NCI-H510A treated with DMSO at 0.1 percent for 48 hours (cell line): ENCODE data around the gene GRK5.

Source experiments
- DNase-seq: peaks from one replicate; lab custom pipeline; 2025; lab: John Stamatoyannopoulos, UW

The GRK5 gene

DNA sequence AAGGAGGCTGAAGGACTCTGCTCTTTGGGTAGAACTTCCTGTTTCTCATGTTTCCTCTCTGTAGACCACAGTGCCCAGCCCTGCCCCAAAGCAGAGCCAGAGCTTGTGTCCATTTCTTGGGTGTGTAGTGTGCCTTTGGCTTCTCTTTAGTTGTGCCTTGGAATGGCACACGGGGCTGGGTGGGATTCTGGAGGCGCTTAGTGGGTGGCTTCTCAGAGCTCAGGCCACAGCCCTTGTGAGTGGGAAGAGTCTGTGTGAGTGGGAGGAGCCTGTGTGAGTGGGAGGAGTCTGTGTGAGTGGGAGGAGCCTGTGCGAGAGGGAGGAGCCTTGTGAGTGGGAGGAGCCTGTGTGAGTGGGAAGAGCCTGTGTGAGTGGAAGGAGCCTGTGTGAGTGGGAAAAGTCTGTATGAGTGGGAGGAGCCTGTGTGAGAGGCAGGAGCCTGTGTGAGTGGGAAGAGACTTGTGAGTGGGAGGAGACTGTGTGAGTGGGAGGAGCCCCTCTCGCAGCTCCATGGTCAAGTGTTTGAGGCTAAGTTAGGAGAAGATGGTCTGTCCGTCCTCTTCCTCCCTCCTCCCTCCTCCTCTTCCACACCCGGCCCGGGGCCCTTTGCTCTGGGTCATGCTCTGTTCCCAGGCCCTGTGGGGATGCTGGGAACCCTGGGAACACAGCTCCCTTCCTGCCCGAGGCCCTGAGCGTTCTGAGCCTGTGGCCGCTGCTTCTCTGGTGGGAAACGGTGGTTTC lies 153.0 kb downstream of the GRK5 start:
- DNase-seq = no peak

GRCh38 chr10:119361037-119361436 lies 153.7 kb downstream of the GRK5 start:
- DNase-seq = no peak

GRCh38 chr10:119362122-119362521 lies 154.8 kb downstream of the GRK5 start:
- no peak for DNase-seq

- no peak for DNase-seq
Observed at GRCh38 chr10:119364645-119365600, 157.6 kb downstream of the GRK5 start.

- DNase-seq = no peak
Observed at GRCh38 chr10:119365773-119366599, 158.6 kb downstream of the GRK5 start.

GRCh38 chr10:119367841-119368549 lies 160.6 kb downstream of the GRK5 start:
- no peak for DNase-seq

- no peak for DNase-seq
Observed at GRCh38 chr10:119368581-119368980, 161.2 kb downstream of the GRK5 start.

DNA sequence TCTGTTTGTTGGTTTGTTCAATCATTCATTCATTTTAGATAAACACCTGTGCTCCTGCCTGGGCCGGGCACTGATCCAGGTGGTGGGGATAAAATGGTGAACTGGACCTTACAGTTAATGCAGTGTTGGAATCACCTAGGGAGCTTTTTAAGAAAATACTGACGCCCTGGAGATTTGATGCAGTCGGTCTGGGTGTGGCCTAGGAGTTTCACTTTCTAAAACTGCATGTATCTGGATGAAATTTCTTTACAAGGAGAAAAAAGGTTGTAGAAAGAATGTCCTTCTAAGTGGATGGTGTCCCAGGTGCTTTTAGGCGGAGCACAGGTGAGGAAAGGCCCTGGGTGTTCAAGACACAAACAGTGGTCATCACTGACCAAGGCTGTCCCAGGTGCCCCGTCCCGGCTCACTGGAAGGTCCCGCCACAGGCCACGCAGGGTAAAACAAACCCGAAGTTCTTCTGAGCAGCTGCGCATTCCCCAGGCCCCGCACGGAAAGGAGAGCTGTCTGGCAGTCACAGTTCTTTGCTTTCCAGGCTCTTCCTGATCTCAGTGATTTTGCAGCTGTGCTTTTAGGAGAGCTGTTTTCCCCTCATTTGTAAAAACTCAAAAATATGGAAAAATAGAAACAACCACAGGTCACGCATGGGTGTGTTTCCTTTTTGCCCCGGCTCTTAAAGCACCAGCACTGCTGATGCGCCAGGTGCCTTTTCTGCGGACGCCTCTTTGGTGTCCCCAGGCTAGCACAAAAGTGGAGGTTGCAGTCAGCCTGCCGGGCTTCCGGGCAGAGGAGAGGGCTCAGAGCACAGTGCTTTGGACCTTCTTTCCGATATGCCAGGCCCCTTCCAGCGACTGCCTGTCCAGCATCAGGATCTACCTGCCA lies 161.9 kb downstream of the GRK5 start:
- no peak for DNase-seq

GRCh38 chr10:119370111-119370741 lies 162.9 kb downstream of the GRK5 start:
- no peak for DNase-seq

DNA sequence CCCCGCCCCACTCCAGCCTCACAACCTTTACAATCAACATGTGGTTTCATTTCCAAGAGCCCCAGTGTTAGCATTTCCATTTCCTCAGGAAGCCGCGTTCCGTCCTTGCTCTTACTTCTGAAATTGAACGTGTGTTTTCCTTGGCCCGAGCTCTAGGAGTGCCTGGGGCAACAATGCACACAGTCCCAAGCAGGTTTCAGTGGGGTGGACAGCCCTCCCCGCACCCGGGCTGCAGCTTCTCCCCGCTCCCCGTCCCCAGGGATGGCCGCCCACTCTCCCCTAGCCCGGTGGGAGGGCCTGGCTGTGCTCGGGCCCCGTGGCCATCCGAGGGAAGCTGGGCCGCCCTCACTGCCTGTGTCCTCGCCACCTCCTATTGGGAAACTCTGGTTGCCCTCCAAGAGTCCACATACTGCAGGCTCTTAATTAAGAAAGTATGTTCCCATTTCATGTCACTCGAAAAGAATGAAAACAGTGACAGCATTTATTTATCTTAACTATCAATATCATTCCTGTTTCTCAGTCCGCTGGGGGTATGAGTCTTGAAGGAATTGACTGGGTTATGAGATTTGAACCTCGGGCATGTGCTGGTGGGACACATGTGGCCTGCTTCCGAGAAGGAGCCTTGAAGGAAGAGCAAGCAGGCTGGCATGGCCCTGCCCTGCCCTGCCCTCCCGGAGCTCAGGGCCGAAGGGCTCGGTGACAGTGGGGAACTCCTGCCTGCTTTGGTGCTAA lies 163.8 kb downstream of the GRK5 start:
- DNase-seq = no peak

DNA sequence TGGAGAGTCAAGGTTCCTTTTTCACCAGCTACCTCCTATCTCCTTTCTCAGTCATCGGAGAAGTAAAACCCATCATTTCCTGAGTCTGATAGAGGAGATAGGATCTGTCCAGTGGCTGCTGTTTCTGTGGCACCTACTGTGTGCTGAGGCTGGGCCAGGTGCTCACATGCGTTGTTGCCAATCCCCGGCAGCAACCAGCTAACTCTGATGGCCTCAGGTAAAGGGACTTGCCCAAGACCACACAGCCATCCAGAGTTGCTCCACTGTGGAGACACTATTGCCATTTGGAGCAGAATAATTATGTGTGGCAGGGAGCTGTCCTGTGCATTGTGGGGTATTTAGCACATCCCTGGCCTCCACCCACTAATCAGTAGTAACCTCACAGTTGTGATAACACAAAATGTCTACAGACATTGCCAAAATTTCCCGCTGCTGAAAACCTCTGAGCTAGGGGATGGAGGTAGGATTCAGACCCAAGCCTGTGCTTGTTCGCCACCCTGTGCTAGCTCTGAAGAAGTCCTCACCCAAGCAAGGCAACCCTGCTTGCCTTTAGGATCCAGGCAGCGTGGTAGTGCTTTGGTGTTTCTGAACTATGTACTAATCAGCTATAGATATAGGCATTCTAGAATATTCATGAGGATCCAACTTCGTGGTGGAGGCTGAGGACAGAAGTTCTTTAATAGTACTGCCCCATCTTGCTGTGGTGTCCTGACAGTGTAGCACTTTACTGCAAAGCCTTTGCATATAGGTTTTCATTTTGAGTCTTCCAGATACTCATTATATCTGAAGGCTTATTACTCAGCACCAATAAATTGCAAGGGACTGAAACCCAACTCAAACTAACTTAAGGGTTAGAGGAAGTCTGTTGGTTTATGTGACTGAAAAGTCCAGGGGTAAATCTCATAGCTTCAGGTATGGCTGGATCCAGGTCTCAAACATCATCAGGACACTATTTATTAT lies 164.6 kb downstream of the GRK5 start:
- DNase-seq = no peak

- no peak for DNase-seq
Observed at GRCh38 chr10:119373294-119374102, 166.1 kb downstream of the GRK5 start.

GRCh38 chr10:119374236-119374635 lies 166.9 kb downstream of the GRK5 start:
- no peak for DNase-seq

GRCh38 chr10:119375574-119376272 lies 168.4 kb downstream of the GRK5 start:
- no peak for DNase-seq

- DNase-seq = no peak
Observed at GRCh38 chr10:119377451-119377957, 170.1 kb downstream of the GRK5 start.

DNA sequence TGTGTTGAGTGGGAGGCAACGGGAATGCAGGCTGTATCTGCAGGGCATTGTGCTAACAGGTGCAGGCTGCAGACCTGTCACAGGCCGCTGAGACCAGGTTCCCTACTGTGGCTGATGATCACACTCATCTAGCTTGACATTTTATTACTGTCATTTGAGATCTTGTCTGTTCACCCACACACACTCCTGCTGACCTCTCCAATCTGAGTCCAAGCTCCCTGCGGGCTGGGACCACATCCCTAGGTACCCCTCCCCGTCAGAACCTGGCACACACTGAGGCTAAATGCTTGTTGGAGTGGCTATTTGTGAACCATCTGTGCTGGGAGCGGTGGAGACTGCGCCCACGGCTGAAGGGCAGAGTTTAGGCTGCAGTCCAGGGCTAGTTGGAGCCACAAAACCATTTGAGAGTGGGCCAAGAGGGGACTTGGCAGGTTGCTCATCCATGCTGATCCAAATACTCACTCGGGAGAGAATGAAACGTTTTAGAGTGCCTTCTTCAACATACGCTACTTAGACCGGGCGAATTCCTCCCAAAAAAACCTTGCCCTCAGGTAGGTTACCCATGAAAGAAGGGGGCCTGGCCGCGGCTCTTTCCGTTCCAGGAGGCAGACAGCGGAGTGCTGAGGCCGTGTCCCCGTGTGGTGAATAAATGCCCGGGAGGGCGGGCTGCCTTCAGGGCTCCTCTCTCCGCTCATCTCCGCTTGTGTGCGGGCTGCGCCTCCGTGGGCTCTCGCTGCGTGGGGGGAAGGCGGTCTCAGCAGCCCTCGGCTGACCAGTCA lies 170.8 kb downstream of the GRK5 start:
- peak; percentile 52 for DNase-seq
